ENCODE measurements around the gene DDIT4.
"Not testable (repeated sequence)": the region's sequence is repeated elsewhere in the genome, so short reads cannot be mapped to it uniquely, and the experiment has no call there.

DDIT4 gene

DNA sequence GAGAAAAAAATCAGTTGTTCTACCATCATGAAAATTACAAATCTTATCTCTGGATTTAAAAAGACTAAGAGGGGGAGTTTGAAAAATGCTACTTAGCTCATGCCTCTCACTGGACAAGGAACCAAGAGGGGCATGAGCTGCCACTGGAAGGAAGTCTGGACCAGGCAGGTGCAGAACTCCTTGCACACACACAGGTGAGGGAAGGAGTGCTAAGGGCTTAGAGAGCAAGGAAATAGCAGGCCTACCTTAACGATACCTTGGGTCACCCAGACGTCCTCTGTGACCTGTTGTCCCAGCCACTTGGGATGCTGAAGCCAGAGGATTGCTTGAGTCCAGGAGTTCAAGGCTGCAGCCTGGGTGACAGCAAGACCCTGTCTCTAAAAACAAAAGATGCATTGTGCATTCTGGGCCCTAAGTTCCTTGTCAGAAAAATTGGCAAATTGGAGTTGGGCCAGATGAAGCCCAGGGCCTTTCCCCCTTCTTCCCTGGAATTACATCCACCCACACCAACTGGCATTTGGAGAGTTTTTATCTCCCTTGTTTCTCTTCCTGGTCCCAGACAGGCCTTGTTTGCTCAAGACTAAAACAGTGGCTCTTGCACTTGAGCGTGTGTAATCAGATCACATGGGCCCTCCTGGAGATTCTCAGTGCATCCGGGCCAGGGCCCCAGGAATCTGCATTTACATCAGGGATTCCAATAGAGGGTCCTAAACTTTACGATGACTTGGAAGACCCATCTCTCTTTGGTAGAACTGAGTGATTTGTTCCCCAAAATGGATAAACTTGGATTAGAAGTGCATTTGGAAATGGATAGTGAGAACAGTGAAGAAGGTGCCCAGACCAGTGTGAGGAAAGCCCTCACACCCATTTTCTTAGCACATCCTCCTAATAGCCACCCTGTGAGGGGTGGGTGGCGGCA lies 3.0 kb downstream of the DDIT4 start:
- ATAC-seq (replicated peaks; ENCODE audit: extremely low read depth, poor library complexity, severe bottlenecking), result no peak

DNA sequence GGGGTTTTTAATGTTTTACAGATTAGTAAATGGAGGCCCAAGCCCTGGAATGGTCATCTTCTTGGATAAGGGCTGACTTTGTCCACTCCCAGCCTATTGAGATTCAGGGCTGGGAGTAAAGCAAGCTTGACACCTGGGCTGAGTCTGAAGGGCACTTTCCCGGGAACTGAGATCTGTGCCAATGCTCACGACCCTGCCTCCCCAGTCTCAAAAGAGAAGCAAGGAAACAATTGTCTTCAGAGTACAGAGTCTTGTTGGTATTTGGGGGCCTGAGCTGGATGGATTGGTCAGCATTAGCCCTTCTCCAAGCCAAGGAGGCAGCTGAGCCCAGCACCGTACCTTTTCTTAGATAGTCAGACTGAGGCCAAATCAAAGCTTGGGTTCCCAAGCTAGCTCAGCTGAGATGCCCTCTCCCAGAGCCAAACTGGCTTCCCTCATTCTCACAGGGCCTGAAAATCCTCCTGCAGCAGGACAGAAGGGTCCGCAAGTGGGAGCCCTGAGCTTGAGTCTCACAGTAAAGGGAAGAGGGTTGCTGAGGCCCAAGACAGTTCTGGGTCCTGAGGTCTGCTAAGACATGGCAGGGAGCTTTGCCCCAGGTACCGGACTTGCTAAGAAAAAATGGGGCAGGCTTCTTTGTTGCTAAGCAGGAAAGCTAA lies 3.7 kb downstream of the DDIT4 start:
- no peaks in the 10 kb centered on the region for H3K9me3 Mint-ChIP-seq
- H3K27ac Mint-ChIP-seq (ENCODE audit: low read depth), result peak overlapping the region; percentile 32
- peaks cover 42% of the 10 kb centered on the region for H3K4me1 Mint-ChIP-seq
- peaks cover 27% of the 10 kb centered on the region for H3K36me3 Mint-ChIP-seq (ENCODE audit: insufficient read depth)
- no peak for ATAC-seq (replicated peaks; ENCODE audit: extremely low read depth, poor library complexity, severe bottlenecking)
- H3K4me3 Mint-ChIP-seq, result no peak overlapping the region
- H3K27me3 Mint-ChIP-seq, result no peaks in the 10 kb centered on the region
- no peak for DNase-seq (ENCODE audit: low spot score in 2 of 2)

More for the DNA sequence above, 3.0 kb downstream of the DDIT4 start:
- Mint-ChIP-seq H3K9me3 (no peaks in the 10 kb centered on the region), H3K4me1 (peaks cover 42% of the 10 kb centered on the region), H3K27ac (ENCODE audit: low read depth) (peak overlapping the region; percentile 97), H3K27me3 (no peaks in the 10 kb centered on the region), H3K4me3 (peak overlapping the region; percentile 99), H3K36me3 (ENCODE audit: insufficient read depth) (peaks cover 27% of the 10 kb centered on the region)
- no peak for DNase-seq (ENCODE audit: low spot score in 2 of 2)

DNA sequence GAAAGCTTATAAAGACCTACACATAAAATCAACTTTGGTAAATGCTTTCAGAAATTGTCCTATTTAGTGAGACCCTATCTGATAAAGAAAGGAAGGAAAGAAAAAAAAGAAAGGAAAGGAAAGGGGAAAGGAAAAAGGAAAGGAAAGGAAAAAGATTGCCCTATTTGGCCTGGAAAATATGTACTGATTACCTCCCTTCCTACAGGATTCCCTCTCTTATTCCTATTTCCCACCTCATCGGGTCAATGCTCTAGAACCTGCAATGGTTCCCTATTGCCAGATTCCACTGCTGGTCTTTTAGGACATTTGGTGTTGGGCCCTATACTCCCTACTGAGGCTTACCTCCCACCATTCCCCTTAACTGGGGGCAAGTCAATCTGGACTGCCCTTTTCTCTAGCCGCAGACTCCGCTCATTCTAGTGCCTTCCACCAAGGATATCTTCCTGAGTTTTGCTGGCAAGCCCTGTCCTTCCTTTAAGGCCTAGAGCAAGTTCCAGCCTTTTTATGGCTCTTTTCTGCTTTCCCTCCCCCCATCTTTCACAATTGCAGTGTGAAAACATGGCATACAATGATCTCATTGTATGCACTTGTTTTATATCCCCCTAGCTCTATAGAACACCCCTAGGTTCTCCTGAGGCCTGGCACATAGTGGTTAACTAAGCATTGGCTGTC lies 4.4 kb downstream of the DDIT4 start:
- H3K9me3 Mint-ChIP-seq, result no peaks in the 10 kb centered on the region
- H3K4me1 Mint-ChIP-seq, result peaks cover 42% of the 10 kb centered on the region

DNA sequence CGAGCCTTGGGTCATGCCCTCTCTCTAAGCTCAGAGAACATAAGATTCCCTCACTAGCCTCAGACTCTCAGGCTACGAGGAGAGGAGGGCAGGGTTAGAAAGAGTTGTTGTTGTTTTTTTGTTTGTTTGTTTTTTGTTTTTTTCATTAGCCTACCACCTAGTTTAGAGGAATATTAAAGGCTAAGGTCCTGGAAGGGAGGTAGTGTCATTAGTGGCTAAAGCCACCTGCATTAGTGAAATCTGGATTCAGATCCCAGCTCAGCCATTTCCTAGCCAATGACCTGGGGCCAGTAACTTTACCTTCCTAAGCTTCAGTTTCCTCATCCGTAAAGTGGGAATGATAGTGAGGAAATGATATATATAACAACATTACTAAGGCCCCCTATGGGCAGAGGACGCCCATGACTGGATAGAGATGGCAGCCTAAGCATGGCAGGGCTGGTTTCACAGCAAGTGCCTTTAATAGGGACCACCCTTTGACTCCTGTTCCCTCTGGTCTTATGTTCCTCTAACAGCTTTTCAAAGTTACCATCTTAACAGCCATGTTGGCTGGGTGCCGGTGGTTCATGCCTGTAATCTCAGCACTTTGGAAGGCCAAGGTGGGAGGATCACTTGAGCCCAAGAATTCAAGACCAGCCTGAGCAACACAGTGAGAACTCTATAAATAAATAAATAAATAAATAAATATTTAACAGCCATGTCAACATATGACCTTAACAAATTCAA lies 5.1 kb downstream of the DDIT4 start:
- ATAC-seq (replicated peaks; ENCODE audit: extremely low read depth, poor library complexity, severe bottlenecking) (no peak), DNase-seq (ENCODE audit: low spot score in 2 of 2) (no peak)
- peaks cover 37% of the 10 kb centered on the region for H3K4me1 Mint-ChIP-seq
- H3K27ac Mint-ChIP-seq (ENCODE audit: low read depth), result peak overlapping the region; percentile 32
- H3K36me3 Mint-ChIP-seq (ENCODE audit: insufficient read depth), result peaks cover 24% of the 10 kb centered on the region
- no peak overlapping the region for H3K4me3 Mint-ChIP-seq
- H3K27me3 Mint-ChIP-seq, result no peaks in the 10 kb centered on the region
- no peaks in the 10 kb centered on the region for H3K9me3 Mint-ChIP-seq

More for the DNA sequence above, 4.4 kb downstream of the DDIT4 start:
- peak overlapping the region; percentile 32 for H3K27ac Mint-ChIP-seq (ENCODE audit: low read depth)
- H3K36me3 Mint-ChIP-seq (ENCODE audit: insufficient read depth), result peaks cover 27% of the 10 kb centered on the region
- H3K27me3 Mint-ChIP-seq, result no peaks in the 10 kb centered on the region
- H3K4me3 Mint-ChIP-seq, result no peak overlapping the region
- DNase-seq (ENCODE audit: low spot score in 2 of 2) (no peak), ATAC-seq (replicated peaks; ENCODE audit: extremely low read depth, poor library complexity, severe bottlenecking) (no peak)

DNA sequence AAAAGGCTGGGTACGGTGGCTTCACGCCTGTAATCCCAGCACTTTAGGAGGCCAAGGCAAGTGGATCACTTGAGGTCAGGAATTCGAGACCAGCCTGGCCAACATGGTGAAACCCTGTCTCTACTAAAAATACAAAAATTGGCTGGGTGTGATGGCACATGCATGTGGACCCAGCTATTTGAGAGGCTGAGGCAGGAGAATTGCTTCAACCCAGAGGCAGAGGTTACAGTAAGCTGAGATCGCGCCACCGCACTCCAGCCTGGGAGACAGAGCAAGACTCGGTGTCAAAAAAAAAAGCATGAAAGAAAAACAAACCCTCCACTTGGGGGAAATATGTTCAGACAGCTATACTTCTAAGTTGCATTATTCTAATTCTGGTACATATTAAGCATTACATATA lies 5.9 kb downstream of the DDIT4 start:
- H3K27me3 Mint-ChIP-seq; H3K9me3 Mint-ChIP-seq; DNase-seq (ENCODE audit: low spot score in 2 of 2); H3K4me3 Mint-ChIP-seq; ATAC-seq (replicated peaks; ENCODE audit: extremely low read depth, poor library complexity, severe bottlenecking); H3K27ac Mint-ChIP-seq (ENCODE audit: low read depth): not testable (repeated sequence)
- Mint-ChIP-seq H3K4me1 (peaks cover 37% of the 10 kb centered on the region), H3K36me3 (ENCODE audit: insufficient read depth) (peaks cover 20% of the 10 kb centered on the region)

DNA sequence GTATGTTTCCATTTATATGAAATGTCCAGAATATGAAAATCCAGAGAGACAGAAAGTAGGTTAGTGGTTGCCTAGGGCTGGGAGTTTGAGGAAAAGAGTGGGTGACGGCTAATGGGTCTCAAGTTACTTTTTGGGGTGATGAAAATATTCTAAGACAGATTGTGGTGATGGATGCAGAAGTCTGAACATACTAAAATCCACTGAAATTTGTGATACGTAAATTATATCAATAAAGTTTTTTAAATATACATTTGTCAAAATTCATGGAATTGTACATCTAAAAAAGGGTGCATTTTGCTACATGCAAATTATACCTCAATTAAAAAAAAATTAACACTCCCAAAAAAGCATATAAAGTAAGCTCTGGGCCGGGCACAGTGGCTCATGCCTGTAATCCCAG lies 9.4 kb downstream of the DDIT4 start:
- H3K4me1 Mint-ChIP-seq, result peaks cover 32% of the 10 kb centered on the region
- no peaks in the 10 kb centered on the region for H3K36me3 Mint-ChIP-seq (ENCODE audit: insufficient read depth)
- no peak overlapping the region for H3K27ac Mint-ChIP-seq (ENCODE audit: low read depth)
- ATAC-seq (replicated peaks; ENCODE audit: extremely low read depth, poor library complexity, severe bottlenecking) (no peak), DNase-seq (ENCODE audit: low spot score in 2 of 2) (no peak)
- no peak overlapping the region for H3K4me3 Mint-ChIP-seq
- H3K27me3 Mint-ChIP-seq, result no peaks in the 10 kb centered on the region
- no peaks in the 10 kb centered on the region for H3K9me3 Mint-ChIP-seq

DNA sequence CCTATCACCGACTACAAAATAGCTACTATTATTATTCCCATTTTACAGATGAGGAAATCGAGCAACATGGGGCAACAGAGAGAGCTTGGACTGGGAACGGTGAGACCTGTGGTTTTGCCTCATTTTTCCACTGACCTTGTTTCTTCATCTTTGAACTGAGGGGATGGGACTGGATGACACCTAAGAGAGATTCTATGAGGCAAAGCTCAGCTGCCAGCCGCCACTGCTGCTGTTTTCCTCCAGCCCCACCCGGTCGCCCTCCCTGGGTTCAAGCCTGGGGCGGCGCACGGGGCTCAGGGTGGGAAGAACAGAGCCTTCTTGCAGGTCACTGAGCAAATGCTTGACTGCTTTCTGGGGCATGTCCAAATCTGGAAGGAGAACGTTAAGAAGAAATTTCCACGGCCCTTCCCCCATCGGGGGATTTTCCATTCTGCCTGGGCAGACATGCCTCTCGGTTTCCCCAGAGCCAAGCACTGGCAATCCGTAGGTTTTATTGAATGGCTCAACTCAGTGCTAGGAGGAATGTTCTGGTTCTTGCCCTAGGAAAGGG lies 12.3 kb downstream of the DDIT4 start:
- H3K9me3 Mint-ChIP-seq, result no peaks in the 10 kb centered on the region
- H3K4me3 Mint-ChIP-seq, result no peak overlapping the region
- H3K36me3 Mint-ChIP-seq (ENCODE audit: insufficient read depth), result no peaks in the 10 kb centered on the region
- peaks cover 31% of the 10 kb centered on the region for H3K4me1 Mint-ChIP-seq
- ATAC-seq (replicated peaks; ENCODE audit: extremely low read depth, poor library complexity, severe bottlenecking) (no peak), DNase-seq (ENCODE audit: low spot score in 2 of 2) (no peak)
- H3K27me3 Mint-ChIP-seq, result no peaks in the 10 kb centered on the region
- peak overlapping the region; percentile 1 for H3K27ac Mint-ChIP-seq (ENCODE audit: low read depth)

DNA sequence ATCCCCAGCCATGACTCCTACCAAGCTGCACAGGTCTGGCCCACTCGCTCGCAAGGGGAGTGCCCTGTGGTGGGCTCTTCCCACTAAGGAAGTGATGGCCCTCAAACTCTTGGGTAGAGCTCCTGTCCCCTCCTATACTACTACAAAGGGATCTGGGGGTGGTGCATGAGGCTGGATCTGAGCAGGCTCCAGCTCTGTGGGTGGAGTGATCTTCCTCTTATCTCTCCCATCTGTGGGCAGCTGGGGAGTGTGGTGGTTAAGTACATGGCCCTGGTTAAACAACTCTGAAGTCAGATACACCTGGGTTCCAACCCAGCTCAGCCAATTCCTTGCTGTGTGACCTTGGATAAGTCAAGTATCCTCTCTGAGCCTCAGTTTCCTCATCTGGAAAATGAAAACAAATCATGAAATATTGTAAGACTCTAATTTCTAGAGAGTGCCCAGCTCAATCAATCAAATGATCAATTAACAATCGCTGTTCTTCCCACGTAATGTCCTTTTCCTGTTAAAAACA lies 17.4 kb downstream of the DDIT4 start:
- DNase-seq (ENCODE audit: low spot score in 2 of 2) (no peak), ATAC-seq (replicated peaks; ENCODE audit: extremely low read depth, poor library complexity, severe bottlenecking) (peak; percentile 43)
- H3K27ac Mint-ChIP-seq (ENCODE audit: low read depth), result no peak overlapping the region
- H3K36me3 Mint-ChIP-seq (ENCODE audit: insufficient read depth), result no peaks in the 10 kb centered on the region
- no peaks in the 10 kb centered on the region for H3K27me3 Mint-ChIP-seq
- H3K9me3 Mint-ChIP-seq, result no peaks in the 10 kb centered on the region
- H3K4me3 Mint-ChIP-seq, result no peak overlapping the region
- peaks cover 57% of the 10 kb centered on the region for H3K4me1 Mint-ChIP-seq

DNA sequence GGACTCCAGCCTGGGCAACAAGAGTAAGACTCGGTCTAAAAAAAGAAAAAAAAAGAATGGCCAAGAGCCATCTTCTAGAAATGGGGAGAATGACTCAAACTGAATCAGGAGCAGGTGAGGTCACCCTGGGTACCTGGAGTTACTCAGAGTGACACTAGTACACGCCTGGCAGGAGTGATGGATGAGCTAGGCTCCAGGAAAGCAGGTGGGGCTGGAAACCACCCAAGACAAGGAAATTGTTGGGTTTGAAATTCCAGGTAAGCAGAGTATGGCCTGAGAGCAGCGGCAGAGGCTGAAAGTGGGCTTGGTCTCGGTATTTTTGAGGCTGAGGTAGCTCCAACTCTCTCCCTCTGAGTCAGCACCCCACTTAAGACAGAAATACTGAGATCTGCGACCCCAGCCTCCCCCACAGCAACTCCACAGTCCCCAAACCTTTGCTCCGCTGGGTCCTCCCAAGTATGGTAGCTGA lies 18.5 kb downstream of the DDIT4 start:
- no peak overlapping the region for H3K4me3 Mint-ChIP-seq
- peak overlapping the region; percentile 97 for H3K27ac Mint-ChIP-seq (ENCODE audit: low read depth)
- no peak for DNase-seq (ENCODE audit: low spot score in 2 of 2)
- peaks cover 53% of the 10 kb centered on the region for H3K4me1 Mint-ChIP-seq
- ATAC-seq (replicated peaks; ENCODE audit: extremely low read depth, poor library complexity, severe bottlenecking), result no peak
- H3K9me3 Mint-ChIP-seq, result no peaks in the 10 kb centered on the region
- no peaks in the 10 kb centered on the region for H3K27me3 Mint-ChIP-seq
- peaks cover 4% of the 10 kb centered on the region for H3K36me3 Mint-ChIP-seq (ENCODE audit: insufficient read depth)

DNA sequence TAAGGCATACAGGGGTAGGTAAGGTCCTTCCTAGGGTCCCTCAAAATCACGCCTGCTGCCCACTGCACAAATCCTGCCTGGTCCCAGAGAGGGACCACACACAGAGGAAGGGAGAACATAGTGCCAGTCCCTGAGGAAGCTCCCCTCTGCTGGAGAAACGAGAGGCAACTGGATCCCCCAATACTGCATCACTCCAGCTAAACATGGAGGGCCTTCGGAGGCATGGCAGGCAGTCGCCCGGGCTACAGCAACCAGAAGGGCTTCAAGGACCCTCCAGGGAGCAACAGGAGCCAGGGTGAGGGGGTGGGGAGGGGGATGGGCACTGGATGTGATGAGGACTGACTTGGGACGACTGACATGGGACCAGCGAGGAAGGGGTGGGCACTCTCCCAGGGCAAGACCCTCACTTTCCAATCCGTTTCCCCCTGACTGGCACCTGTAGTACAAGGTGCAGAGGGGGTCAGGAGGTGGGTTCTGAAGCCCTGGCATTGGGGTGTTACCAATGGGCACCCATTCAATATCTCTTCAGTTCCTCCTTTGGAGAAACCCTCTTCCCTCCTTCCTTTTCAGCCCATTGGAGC lies 21.7 kb downstream of the DDIT4 start:
- DNase-seq (ENCODE audit: low spot score in 2 of 2) (no peak), ATAC-seq (replicated peaks; ENCODE audit: extremely low read depth, poor library complexity, severe bottlenecking) (no peak)
- H3K27me3 Mint-ChIP-seq, result no peaks in the 10 kb centered on the region
- H3K9me3 Mint-ChIP-seq, result no peaks in the 10 kb centered on the region
- H3K27ac Mint-ChIP-seq (ENCODE audit: low read depth), result peak overlapping the region; percentile 97
- H3K4me1 Mint-ChIP-seq, result peaks cover 63% of the 10 kb centered on the region
- H3K36me3 Mint-ChIP-seq (ENCODE audit: insufficient read depth), result peaks cover 14% of the 10 kb centered on the region
- peak overlapping the region; percentile 51 for H3K4me3 Mint-ChIP-seq

DNA sequence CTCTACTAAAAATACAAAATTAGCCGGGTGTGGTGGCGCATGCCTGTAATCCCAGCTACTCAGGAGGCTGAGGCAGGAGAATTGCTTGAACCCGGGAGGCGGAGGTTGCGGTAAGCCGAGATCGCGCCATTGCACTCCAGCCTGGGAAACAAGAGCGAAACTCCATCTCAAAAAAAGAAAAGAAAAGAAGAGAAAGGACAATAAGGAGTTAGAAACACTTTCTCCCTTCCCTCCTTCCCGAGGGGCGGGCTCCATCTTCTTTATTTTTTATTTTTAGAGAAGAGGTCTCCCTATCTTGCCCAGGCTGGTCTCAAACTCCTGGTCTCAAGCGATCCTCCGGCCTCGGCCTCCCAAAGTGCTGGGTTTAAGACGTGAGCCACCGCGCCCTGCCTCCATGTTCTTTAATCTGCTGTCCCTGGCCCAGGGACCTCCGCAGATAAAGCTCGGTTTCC lies 23.1 kb downstream of the DDIT4 start:
- Mint-ChIP-seq H3K4me3 (peak overlapping the region; percentile 70), H3K4me1 (peaks cover 54% of the 10 kb centered on the region), H3K27ac (ENCODE audit: low read depth) (peak overlapping the region; percentile 97), H3K36me3 (ENCODE audit: insufficient read depth) (peaks cover 17% of the 10 kb centered on the region)
- H3K27me3 Mint-ChIP-seq; ATAC-seq (replicated peaks; ENCODE audit: extremely low read depth, poor library complexity, severe bottlenecking); H3K9me3 Mint-ChIP-seq; DNase-seq (ENCODE audit: low spot score in 2 of 2): not testable (repeated sequence)

All from central memory CD8-positive, alpha-beta T cell (primary cell).